Stromal cell of bone marrow (primary cell): ENCODE data around the gene LRBA.

Experiments used
- DNase-seq: peaks from one replicate; pipeline ENCODE4 v3.0.0-alpha.2; 2012; ENCODE audit warnings: low read depth

LRBA gene

DNA sequence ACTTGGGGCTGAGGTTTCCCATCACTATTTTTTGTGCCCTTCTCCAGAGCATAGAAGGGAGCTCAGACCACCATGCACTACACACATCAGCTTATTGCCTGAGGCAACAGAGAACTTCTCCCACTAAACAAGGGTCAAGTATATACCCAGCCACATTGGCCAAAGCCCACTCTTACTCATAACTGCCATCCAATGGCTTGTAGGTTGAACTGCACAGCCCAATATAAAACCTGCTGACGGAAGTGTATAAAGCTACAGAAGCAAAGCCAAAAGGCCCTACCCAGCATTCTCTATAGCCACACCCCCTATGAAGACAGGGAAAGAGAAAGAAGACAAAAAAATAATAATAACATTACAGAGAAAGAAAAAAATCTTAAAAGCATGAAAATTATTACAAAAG is 139.7 kb downstream of the LRBA start:
- DNase-seq, result no peak

GRCh38 chr4:150874338-150875226 is 140.5 kb downstream of the LRBA start:
- no peak for DNase-seq

- DNase-seq, result peak; percentile 63
These were observed 147.9 kb downstream of the LRBA start for GRCh38 chr4:150867148-150867547.

- no peak for DNase-seq
These were observed 151.6 kb downstream of the LRBA start for GRCh38 chr4:150863456-150863855.

DNA sequence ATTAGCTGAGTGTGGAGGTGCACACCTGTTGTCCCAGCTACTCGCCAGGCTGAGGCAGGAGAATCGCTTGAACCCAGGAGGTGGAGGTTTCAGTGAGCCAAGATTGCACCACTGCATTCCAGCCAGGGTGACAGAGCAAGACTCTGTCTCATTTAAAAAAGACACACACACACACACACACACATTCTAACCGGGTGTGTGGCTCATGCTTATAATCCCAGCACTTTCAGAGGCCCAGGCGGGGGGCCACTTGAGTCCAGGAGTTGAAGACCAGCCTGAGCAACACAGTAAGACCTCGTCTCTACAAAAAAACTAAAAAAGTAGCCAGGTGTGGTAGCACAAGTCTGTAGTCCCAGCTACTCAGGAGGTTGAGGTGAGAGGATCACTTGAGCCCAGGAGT is 152.3 kb downstream of the LRBA start:
- DNase-seq, result no peak

- no peak for DNase-seq
These were observed 155.6 kb downstream of the LRBA start for GRCh38 chr4:150859453-150859852.

- no peak for DNase-seq
These were observed 159.0 kb downstream of the LRBA start for GRCh38 chr4:150855981-150856510.

DNA sequence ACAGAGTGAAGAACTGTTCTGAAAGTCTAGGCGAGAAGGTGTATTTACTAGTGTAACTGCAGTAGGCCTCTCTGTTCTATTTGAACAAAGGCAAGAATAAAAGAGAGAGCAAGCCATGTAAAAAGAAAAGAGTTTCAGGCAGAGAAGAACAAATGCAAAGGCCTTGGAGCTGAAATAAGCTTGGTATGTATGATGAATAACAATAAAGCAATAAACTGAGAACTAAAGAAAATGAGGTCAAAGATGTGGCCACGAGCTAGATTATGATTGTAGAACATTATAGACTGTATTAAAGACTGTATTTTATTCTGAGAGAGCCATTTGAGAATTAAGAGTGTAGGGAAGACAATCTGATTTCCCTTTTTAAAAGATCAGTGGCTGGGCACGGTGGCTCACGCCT is 160.5 kb downstream of the LRBA start:
- DNase-seq, result no peak

DNA sequence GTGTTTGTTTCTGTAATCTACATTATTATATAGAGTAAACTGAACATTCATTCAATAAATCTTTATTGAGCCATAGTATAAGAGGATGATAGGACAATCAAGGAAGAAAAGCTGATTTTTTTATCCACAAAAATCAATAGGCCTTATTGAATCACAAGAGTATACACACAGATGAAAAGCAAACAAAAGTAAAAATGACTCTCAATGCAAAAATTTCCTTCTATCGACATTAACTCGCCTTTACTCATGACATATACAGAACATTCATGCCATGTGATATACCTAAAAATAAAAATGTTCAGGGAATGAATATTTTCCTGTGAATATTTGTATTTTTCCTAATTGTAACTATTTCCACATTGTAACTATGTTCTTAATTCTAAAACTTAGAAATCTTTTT is 161.2 kb downstream of the LRBA start:
- no peak for DNase-seq

DNA sequence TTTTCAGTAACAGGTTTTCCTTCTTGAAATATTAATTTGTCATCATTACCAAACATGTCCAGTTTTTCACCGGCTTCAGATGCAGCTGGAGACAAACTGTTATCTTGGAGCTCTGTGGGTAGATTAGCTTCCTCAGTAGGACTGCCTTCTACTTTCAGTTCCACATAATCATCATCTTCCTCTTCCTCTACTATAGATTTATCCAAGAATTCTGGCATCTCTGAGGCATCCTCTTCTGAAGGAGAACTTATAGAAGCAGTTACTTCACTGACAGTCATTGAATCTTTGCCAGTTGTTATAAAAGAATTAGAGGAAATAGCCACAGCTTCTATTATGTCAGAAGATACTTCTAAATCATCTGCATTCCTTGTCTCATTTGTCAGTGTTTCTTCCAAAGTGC is 162.9 kb downstream of the LRBA start:
- DNase-seq, result no peak

DNA sequence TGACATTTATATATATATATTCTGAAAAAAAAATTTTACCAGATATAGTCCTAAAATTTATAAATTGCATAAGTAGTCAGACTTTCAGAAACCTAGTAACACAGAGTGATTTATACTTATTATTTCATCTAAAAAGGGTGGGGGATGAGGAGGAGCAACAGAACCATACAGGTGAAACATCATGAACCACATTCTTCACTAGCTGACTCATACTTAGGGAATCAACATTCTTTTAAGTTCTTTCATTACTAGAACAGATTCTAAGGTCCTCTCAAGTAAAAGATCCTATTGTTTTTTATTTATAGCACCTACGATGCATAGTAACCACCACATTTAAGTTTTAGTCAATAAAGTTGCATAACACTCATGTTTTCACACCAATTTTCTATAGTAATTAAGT is 166.1 kb downstream of the LRBA start:
- DNase-seq, result no peak

DNA sequence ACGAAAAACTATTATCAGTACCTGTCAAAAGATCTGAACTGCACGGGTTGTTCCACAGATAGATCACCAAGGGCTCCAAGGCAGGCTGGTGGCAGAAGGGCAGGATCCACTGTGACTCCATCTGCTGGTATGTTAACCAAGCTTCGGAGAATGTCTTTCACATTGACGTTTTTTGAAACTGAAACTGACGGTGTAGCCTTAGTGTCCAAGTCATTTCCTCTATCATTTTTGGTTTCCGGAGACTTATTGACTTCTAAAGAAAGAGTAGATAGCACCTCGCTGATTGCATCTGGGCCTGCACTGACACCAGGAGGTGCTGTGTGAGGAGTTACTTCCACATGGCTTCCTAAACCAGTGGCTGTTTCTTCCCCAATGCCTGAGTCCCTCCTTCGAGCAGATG is 186.9 kb downstream of the LRBA start:
- DNase-seq, result no peak

- DNase-seq, result no peak
These were observed 187.9 kb downstream of the LRBA start for GRCh38 chr4:150827226-150827625.

- DNase-seq, result no peak
These were observed 188.8 kb downstream of the LRBA start for GRCh38 chr4:150826306-150826705.

GRCh38 chr4:150822407-150822806 is 192.7 kb downstream of the LRBA start:
- DNase-seq, result no peak

- no peak for DNase-seq
These were observed 193.4 kb downstream of the LRBA start for GRCh38 chr4:150821641-150822040.

DNA sequence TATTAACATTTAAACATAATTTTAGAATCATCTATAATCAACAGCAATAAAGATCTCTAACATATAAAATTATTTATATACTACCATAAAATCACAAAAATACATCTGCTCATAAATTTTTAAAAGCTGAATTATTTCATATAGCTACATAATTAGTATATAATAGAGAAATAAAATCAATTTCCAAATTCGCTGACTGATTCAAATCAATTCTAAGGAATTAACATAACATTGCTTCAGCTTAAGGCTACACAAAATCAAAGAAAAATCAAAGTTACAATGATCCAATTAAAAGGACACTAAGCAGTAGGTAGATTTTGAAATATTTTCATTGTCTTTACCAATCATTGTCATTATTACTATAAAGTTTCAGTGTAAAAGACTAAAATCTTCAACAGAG is 194.7 kb downstream of the LRBA start:
- DNase-seq, result no peak

DNA sequence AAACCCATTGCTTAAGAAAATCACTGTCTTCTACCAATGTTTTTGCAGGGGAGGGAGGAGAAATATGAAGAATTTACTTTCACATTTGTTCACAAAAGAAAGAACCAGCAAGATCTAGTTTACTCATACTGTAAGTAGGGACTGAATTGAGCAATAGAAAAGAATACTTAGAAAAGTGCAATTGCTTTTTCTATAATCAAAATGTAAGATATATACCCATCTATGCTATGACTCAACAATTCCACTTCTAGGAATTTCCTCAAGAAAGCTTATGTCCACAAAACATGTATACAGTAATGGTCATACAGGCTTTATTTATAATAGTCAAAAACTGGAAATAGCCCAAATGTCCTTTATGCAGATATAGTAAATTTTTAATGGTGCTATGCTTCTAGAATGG is 196.4 kb downstream of the LRBA start:
- DNase-seq, result peak; percentile 23

DNA sequence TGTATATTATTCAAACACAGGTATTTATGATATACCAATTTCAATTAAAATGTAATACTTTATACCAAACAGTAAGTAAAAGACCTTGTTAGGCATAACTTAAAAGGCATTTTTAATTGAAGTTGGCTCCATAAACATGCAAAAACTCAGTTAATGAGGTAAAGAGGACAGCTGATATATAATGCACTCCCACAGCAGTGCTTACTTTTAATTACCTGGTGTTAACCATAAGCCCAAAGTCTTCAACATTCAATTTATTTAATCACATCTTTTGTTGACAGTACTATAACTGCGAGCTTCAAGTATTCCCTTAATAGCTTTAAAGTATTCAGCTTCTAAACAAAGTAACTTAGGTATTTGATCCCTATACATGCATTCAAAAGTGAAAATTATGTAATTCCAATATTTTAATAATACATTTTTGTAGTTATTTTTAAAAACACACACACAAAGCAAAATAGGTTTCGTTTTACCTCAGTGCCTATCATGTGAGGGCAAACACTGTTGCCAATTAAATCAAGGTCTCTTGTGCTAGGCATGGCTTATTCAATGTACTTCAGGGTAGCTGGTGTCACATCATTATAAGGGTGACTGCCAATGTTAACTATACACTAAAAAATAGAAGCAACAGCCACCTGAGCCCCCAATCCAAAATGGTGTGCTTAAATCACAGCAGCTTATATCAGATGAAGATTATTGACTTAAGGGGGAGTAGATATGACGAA is 197.1 kb downstream of the LRBA start:
- no peak for DNase-seq

DNA sequence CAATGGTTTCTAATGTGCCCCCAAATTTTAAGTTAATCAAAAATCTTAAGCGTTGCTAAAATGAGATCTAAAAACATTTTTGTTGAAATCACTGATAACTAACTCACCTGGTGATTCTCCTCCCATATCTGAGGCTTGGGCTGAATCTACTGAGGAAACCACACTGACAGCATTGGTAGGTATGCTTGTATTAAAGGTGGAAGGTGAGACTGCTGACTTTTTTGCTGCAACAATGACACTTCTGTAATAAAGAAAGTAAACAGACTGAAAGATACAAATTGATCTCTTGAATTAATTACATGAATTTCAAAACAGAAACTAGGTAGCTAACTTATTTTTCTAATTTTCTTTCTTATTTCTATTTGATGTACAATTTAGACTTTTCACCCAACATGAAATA is 198.1 kb downstream of the LRBA start:
- DNase-seq, result no peak

DNA sequence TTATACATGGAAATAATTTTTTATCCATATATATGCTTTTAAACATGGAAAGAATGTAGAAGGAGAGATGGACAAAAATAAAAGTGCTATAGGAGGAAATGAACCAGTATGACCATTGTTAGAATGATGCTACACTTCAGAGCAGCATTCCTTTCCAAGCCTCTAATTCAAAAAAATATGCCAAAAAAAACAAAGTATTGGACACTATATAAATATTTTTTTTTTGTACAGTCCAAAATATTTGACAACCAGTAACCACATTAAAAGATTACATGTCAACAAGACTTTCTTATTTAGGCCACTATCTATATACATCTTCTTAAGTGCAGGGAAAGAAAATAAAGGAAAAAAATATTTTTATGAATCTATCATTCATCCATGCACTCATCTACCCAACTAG is 198.6 kb downstream of the LRBA start:
- DNase-seq, result peak; percentile 4

- DNase-seq, result no peak
These were observed 200.2 kb downstream of the LRBA start for GRCh38 chr4:150814873-150815272.
